OCI-LY1 (cell line): Measurements from ENCODE around the gene FCAMR.

Source experiments
- H2AFZ ChIP-seq: fragments of 200-600 bp; sonication (generic), shearing (Covaris generic); 2 replicates; pipeline ENCODE4 v1.6.0; 2014; ENCODE audit warnings: antibody characterized with exemption, mild to moderate bottlenecking, low read length
- H3F3A ChIP-seq: fragments of 200-600 bp; sonication (generic), shearing (Covaris generic); 2 replicates; pipeline ENCODE4 v1.6.0; 2014; ENCODE audit warnings: mild to moderate bottlenecking, antibody characterized with exemption, low read length, moderate library complexity; ENCODE audit not compliant: insufficient read depth
- H3K27ac ChIP-seq: fragments of 200-600 bp; sonication (generic); 2 replicates; pipeline ENCODE4 v1.5.1; 2014; ENCODE audit warnings: low read length, mixed run types, mild to moderate bottlenecking, low read depth; ENCODE audit not compliant: poor library complexity, severe bottlenecking
- H3K27me3 ChIP-seq: fragments of 200-600 bp; sonication (generic); 2 replicates; pipeline ENCODE4 v1.6.0; 2014; ENCODE audit warnings: antibody characterized with exemption, mild to moderate bottlenecking, low read length, moderate library complexity; ENCODE audit not compliant: insufficient read depth
- H3K36me3 ChIP-seq: fragments of 200-600 bp; sonication (generic); 2 replicates; pipeline ENCODE4 v1.6.1; 2014; ENCODE audit warnings: mild to moderate bottlenecking, antibody characterized with exemption, low read length, moderate library complexity, mixed read lengths; ENCODE audit not compliant: insufficient read depth
- H3K4me1 ChIP-seq: fragments of 200-600 bp; sonication (generic); 2 replicates; pipeline ENCODE4 v1.5.1; 2014; ENCODE audit warnings: mild to moderate bottlenecking, low read length, moderate library complexity; ENCODE audit not compliant: insufficient read depth, severe bottlenecking
- H3K4me2 ChIP-seq: fragments of 200-600 bp; sonication (generic), shearing (Covaris generic); 2 replicates; pipeline ENCODE4 v1.6.1; 2014; ENCODE audit warnings: low read length
- H3K4me3 ChIP-seq: fragments of 200-600 bp; sonication (generic); 2 replicates; pipeline ENCODE4 v1.5.1; 2014; ENCODE audit warnings: low read length, low read depth, mild to moderate bottlenecking, mixed read lengths; ENCODE audit not compliant: poor library complexity, severe bottlenecking
- H3K79me2 ChIP-seq: fragments of 200-600 bp; shearing (Covaris generic); 2 replicates; pipeline ENCODE4 v1.6.1; 2016; ENCODE audit warnings: mixed run types, low read length, mixed read lengths; ENCODE audit not compliant: insufficient read depth
- H3K9ac ChIP-seq: fragments of 200-600 bp; sonication (generic), shearing (Covaris generic); 2 replicates; pipeline ENCODE4 v1.6.1; 2014; ENCODE audit warnings: mild to moderate bottlenecking, low read length, mixed read lengths
- H3K9me2 ChIP-seq: fragments of 200-600 bp; sonication (generic), shearing (Covaris generic); 2 replicates; pipeline ENCODE4 v1.6.1; 2014; ENCODE audit warnings: low read depth, mild to moderate bottlenecking, low read length, mixed read lengths
- H3K9me3 ChIP-seq: fragments of 200-600 bp; shearing (Covaris generic); 2 replicates; pipeline ENCODE4 v1.6.1; 2014; ENCODE audit warnings: low read length, mixed read lengths
- H4K20me1 ChIP-seq: fragments of 200-600 bp; sonication (generic), shearing (Covaris generic); 2 replicates; pipeline ENCODE4 v1.6.0; 2016; ENCODE audit warnings: mild to moderate bottlenecking, low read length; ENCODE audit not compliant: insufficient read depth
- CTCF ChIP-seq: fragments of 200-600 bp; sonication (generic), shearing (Covaris generic); IDR thresholded peaks from 2 replicates; pipeline ENCODE4 v1.5.1; 2017; ENCODE audit warnings: mild to moderate bottlenecking, antibody characterized with exemption, low read length, moderate library complexity, mixed read lengths
- EZH2 ChIP-seq: fragments of 200-600 bp; sonication (generic), shearing (Covaris generic); IDR thresholded peaks from 2 replicates; pipeline ENCODE4 v1.8.0; 2017; ENCODE audit warnings: borderline replicate concordance, mixed run types, mild to moderate bottlenecking, antibody characterized with exemption, low read length, moderate library complexity, mixed read lengths

FCAMR gene

GRCh38 chr1:206987873-206988272, 17.6 kb upstream of the FCAMR start:
- no peaks in the 10 kb centered on the region for H3K36me3 ChIP-seq
- H3K9ac ChIP-seq: no peak overlapping the region
- no peaks in the 10 kb centered on the region for H3K9me3 ChIP-seq
- H3K27ac ChIP-seq: no peak overlapping the region
- TF ChIP-seq EZH2 (no peak), CTCF (no peak)
- H3K4me2 ChIP-seq: no peak overlapping the region
- H3K79me2 ChIP-seq: no peaks in the 10 kb centered on the region
- no peak overlapping the region for H3K4me3 ChIP-seq
- H3K9me2 ChIP-seq: no peaks in the 10 kb centered on the region
- H2AFZ ChIP-seq: no peak overlapping the region
- no peaks in the 10 kb centered on the region for H3F3A ChIP-seq
- no peaks in the 10 kb centered on the region for H3K4me1 ChIP-seq
- no peaks in the 10 kb centered on the region; the same call in 1 of the 2 replicates for H3K27me3 ChIP-seq
- no peaks in the 10 kb centered on the region for H4K20me1 ChIP-seq

GRCh38 chr1:206986885-206987284, 16.6 kb upstream of the FCAMR start:
- no peaks in the 10 kb centered on the region for H4K20me1 ChIP-seq
- H3K9me3 ChIP-seq: no peaks in the 10 kb centered on the region
- H2AFZ ChIP-seq: no peak overlapping the region
- TF ChIP-seq EZH2: no peak
- TF ChIP-seq CTCF: no peak
- no peak overlapping the region for H3K4me3 ChIP-seq
- no peak overlapping the region for H3K27ac ChIP-seq
- H3K4me2 ChIP-seq: no peak overlapping the region
- no peaks in the 10 kb centered on the region for H3K4me1 ChIP-seq
- no peaks in the 10 kb centered on the region for H3K9me2 ChIP-seq
- no peak overlapping the region for H3K9ac ChIP-seq
- H3K27me3 ChIP-seq: no peaks in the 10 kb centered on the region; the same call in 1 of the 2 replicates
- no peaks in the 10 kb centered on the region for H3K36me3 ChIP-seq
- no peaks in the 10 kb centered on the region for H3K79me2 ChIP-seq
- no peaks in the 10 kb centered on the region for H3F3A ChIP-seq

GRCh38 chr1:206986402-206986801, 16.1 kb upstream of the FCAMR start:
- Histone ChIP-seq H3K4me1 (no peaks in the 10 kb centered on the region), H3K27me3 (no peaks in the 10 kb centered on the region; the same call in 1 of the 2 replicates), H3K9me3 (no peaks in the 10 kb centered on the region), H2AFZ (no peak overlapping the region), H3K9ac (no peak overlapping the region), H3K4me2 (no peak overlapping the region), H3K79me2 (no peaks in the 10 kb centered on the region), H3K27ac (no peak overlapping the region), H3F3A (no peaks in the 10 kb centered on the region), H3K4me3 (no peak overlapping the region), H4K20me1 (no peaks in the 10 kb centered on the region), H3K9me2 (no peaks in the 10 kb centered on the region), H3K36me3 (no peaks in the 10 kb centered on the region)
- TF ChIP-seq CTCF (no peak), EZH2 (no peak)
